ENCODE measurements around the gene TMPRSS2. TPM values are rescaled to one million over a fixed set of nuclear protein-coding genes. Genes with fewer than 3 reads are reported as not detected.

Gene TMPRSS2
- not detected in 2 replicates for total RNA-seq

DNA sequence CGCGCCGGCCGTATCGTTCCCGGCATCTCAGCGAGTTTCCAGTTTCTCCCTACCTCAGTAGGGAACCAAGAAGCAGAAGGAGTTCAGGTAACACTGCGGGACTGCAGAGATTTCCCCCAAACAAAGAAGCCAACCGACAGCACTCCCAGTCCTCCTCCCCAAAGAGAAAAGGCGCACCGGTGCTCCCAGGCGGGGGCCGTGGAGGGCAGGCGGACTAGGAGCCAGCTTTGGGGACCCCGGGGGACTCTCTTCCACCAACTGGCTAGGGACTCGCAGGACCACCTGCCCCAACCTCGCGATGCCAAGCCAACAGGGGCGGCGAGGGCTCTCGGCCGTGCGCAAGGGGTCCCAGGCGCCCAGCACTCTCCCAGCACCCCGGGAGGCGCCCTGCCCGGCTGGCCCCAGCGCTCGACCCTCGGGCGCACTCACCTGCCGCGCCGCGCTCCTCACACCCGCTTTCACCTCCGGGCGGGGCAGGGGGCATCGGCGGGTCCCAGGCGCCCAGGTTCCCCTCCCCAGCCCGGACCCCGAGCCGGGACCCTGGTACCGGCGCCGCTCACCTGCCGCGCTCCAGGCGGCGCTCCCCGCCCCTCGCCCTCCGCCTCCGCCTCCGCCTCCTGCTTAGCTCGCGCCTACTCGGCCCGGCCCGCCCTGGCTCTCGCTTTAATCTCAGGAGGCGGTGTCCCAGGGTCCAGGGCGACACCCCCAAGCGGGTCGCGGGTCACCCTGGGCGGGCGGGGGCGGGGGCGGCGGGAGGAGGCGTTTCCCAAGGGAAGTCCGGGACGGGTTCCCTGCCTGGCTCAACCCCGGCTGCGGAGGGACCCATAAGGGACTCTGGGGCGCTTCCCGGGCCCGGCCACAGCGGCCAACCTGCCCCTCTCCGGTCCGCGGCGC, at the start of gene TMPRSS2:
TMPRSS2 (minus strand) TSS at position 638 of the 894 bp plus-strand sequence. CDS start 10,025 bp downstream, outside the sequence.
- Mint-ChIP-seq H3K27me3 (ENCODE audit: low read depth) (peaks cover 55% of the 10 kb centered on the region), H3K36me3 (ENCODE audit: low read depth) (no peaks in the 10 kb centered on the region), H3K4me1 (ENCODE audit: low read depth) (no peaks in the 10 kb centered on the region), H3K9me3 (no peaks in the 10 kb centered on the region), H3K4me3 (ENCODE audit: low read depth) (no peak within 1 kb of the TSS), H3K27ac (no peak within 1 kb of the TSS)
- DNase-seq (ENCODE audit: low spot score): no peak
- intact Hi-C loops (cut with micrococcal nuclease): no loop called here

GRCh38 chr21:41555057-41555456, 47.1 kb upstream of the TMPRSS2 start:
- Mint-ChIP-seq H3K4me1 (ENCODE audit: low read depth) (no peaks in the 10 kb centered on the region), H3K27ac (no peak overlapping the region)

DNA sequence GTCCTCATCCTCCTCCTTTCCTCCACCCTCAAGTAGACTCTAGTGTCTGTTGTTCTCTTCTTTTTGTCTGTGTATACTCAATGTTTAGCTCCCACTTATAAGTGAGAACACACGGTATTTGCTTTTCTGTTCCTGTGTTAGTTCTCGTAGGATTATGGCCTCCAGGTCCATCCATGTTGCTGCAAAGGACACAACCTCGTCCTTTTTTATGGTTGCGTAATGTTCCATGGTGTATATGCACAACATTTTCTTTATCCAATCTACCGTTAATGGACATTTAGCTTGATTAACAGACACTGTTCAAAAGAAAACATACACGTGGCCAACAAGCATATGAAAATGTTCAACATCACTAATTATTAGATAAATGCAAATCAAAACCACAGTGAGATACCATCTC, 44.3 kb upstream of the TMPRSS2 start:
- intact Hi-C loops (cut with micrococcal nuclease): no loop called here
- H3K4me3 Mint-ChIP-seq (ENCODE audit: low read depth): no peak overlapping the region
- DNase-seq (ENCODE audit: low spot score): no peak
- H3K36me3 Mint-ChIP-seq (ENCODE audit: low read depth): no peaks in the 10 kb centered on the region
- peaks cover 8% of the 10 kb centered on the region for H3K27me3 Mint-ChIP-seq (ENCODE audit: low read depth)
- H3K4me1 Mint-ChIP-seq (ENCODE audit: low read depth): no peaks in the 10 kb centered on the region
- H3K9me3 Mint-ChIP-seq: no peaks in the 10 kb centered on the region
- no peak overlapping the region for H3K27ac Mint-ChIP-seq

More at GRCh38 chr21:41555057-41555456, 47.1 kb upstream of the TMPRSS2 start:
- Mint-ChIP-seq H3K4me3 (ENCODE audit: low read depth) (no peak overlapping the region), H3K27me3 (ENCODE audit: low read depth) (peaks cover 15% of the 10 kb centered on the region), H3K9me3 (no peaks in the 10 kb centered on the region), H3K36me3 (ENCODE audit: low read depth) (no peaks in the 10 kb centered on the region)
- intact Hi-C loops (cut with micrococcal nuclease): no loop called here
- DNase-seq (ENCODE audit: low spot score): no peak

GRCh38 chr21:41548781-41549180, 40.8 kb upstream of the TMPRSS2 start:
- intact Hi-C loops (cut with micrococcal nuclease): no loop called here
- H3K36me3 Mint-ChIP-seq (ENCODE audit: low read depth): no peaks in the 10 kb centered on the region
- H3K27me3 Mint-ChIP-seq (ENCODE audit: low read depth): peaks cover 20% of the 10 kb centered on the region
- DNase-seq (ENCODE audit: low spot score): no peak
- no peaks in the 10 kb centered on the region for H3K9me3 Mint-ChIP-seq
- no peak overlapping the region for H3K27ac Mint-ChIP-seq
- H3K4me3 Mint-ChIP-seq (ENCODE audit: low read depth): no peak overlapping the region
- H3K4me1 Mint-ChIP-seq (ENCODE audit: low read depth): no peaks in the 10 kb centered on the region

GRCh38 chr21:41547111-41547510, 39.2 kb upstream of the TMPRSS2 start:
- H3K36me3 Mint-ChIP-seq (ENCODE audit: low read depth): no peaks in the 10 kb centered on the region

GRCh38 chr21:41545500-41546359, 37.8 kb upstream of the TMPRSS2 start:
- no peaks in the 10 kb centered on the region for H3K9me3 Mint-ChIP-seq
- no peak overlapping the region for H3K27ac Mint-ChIP-seq
- no peaks in the 10 kb centered on the region for H3K4me1 Mint-ChIP-seq (ENCODE audit: low read depth)
- intact Hi-C loops (cut with micrococcal nuclease): no loop called here
- peaks cover 24% of the 10 kb centered on the region for H3K27me3 Mint-ChIP-seq (ENCODE audit: low read depth)
- no peak for DNase-seq (ENCODE audit: low spot score)
- H3K36me3 Mint-ChIP-seq (ENCODE audit: low read depth): no peaks in the 10 kb centered on the region
- no peak overlapping the region for H3K4me3 Mint-ChIP-seq (ENCODE audit: low read depth)

More at GRCh38 chr21:41547111-41547510, 39.2 kb upstream of the TMPRSS2 start:
- Mint-ChIP-seq H3K27ac (no peak overlapping the region), H3K9me3 (no peaks in the 10 kb centered on the region), H3K27me3 (ENCODE audit: low read depth) (peaks cover 24% of the 10 kb centered on the region), H3K4me3 (ENCODE audit: low read depth) (no peak overlapping the region), H3K4me1 (ENCODE audit: low read depth) (no peaks in the 10 kb centered on the region)
- intact Hi-C loops (cut with micrococcal nuclease): no loop called here
- no peak for DNase-seq (ENCODE audit: low spot score)

- no peak for DNase-seq (ENCODE audit: low spot score)
- no peak overlapping the region for H3K4me3 Mint-ChIP-seq (ENCODE audit: low read depth)
- no peaks in the 10 kb centered on the region for H3K4me1 Mint-ChIP-seq (ENCODE audit: low read depth)
- no peaks in the 10 kb centered on the region for H3K9me3 Mint-ChIP-seq
- H3K27ac Mint-ChIP-seq: no peak overlapping the region
- peaks cover 24% of the 10 kb centered on the region for H3K27me3 Mint-ChIP-seq (ENCODE audit: low read depth)
- intact Hi-C loops (cut with micrococcal nuclease): no loop called here
- no peaks in the 10 kb centered on the region for H3K36me3 Mint-ChIP-seq (ENCODE audit: low read depth)
Measured at GRCh38 chr21:41542727-41543126, 34.8 kb upstream of the TMPRSS2 start.

DNA sequence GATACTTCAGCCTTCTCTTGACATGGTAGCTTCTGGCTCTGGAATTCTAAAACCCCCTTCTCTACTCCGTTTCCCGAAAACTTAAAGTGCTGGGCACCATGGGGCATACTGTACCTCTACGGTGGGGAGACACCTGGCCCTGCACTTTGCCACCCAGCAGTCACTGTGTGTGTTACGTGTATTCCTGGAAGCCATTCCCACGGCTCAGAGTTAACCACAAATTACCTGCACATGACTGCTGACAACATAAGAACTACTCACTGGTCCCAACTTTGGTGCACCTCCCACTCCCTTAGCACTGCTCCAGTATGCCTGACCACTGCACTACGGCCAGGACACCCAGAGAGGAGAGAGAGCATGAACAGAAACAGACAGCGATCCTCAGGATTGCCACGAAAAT, 29.4 kb upstream of the TMPRSS2 start:
- intact Hi-C loops (cut with micrococcal nuclease): no loop called here
- H3K4me1 Mint-ChIP-seq (ENCODE audit: low read depth): no peaks in the 10 kb centered on the region
- H3K4me3 Mint-ChIP-seq (ENCODE audit: low read depth): no peak overlapping the region

DNA sequence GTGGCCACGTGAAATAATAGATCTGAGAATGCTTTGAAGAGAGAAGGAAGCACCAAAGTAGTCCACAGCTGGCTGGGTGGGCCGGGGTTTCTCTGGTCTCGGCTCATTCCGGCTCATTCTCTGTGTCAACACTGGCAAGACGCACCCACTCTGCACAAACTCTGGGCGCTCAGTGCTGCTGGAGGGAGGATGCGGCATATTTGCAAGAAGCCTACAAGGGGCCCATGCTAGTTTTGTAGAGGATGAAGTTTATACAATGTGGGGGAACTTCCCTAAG, 28.8 kb upstream of the TMPRSS2 start:
- intact Hi-C loops (cut with micrococcal nuclease): no loop called here
- Mint-ChIP-seq H3K4me3 (ENCODE audit: low read depth) (no peak overlapping the region), H3K9me3 (no peaks in the 10 kb centered on the region), H3K36me3 (ENCODE audit: low read depth) (no peaks in the 10 kb centered on the region), H3K27me3 (ENCODE audit: low read depth) (peaks cover 2% of the 10 kb centered on the region), H3K4me1 (ENCODE audit: low read depth) (no peaks in the 10 kb centered on the region), H3K27ac (no peak overlapping the region)
- no peak for DNase-seq (ENCODE audit: low spot score)

More for the DNA sequence above, 29.4 kb upstream of the TMPRSS2 start:
- H3K27me3 Mint-ChIP-seq (ENCODE audit: low read depth): peaks cover 2% of the 10 kb centered on the region
- H3K27ac Mint-ChIP-seq: no peak overlapping the region
- DNase-seq (ENCODE audit: low spot score): no peak
- H3K36me3 Mint-ChIP-seq (ENCODE audit: low read depth): no peaks in the 10 kb centered on the region
- H3K9me3 Mint-ChIP-seq: no peaks in the 10 kb centered on the region

GRCh38 chr21:41536076-41536826, 28.3 kb upstream of the TMPRSS2 start:
- Mint-ChIP-seq H3K27me3 (ENCODE audit: low read depth) (peaks cover 2% of the 10 kb centered on the region), H3K9me3 (no peaks in the 10 kb centered on the region), H3K4me3 (ENCODE audit: low read depth) (no peak overlapping the region), H3K27ac (no peak overlapping the region), H3K4me1 (ENCODE audit: low read depth) (no peaks in the 10 kb centered on the region), H3K36me3 (ENCODE audit: low read depth) (no peaks in the 10 kb centered on the region)
- intact Hi-C loops (cut with micrococcal nuclease): no loop called here
- no peak for DNase-seq (ENCODE audit: low spot score)

DNA sequence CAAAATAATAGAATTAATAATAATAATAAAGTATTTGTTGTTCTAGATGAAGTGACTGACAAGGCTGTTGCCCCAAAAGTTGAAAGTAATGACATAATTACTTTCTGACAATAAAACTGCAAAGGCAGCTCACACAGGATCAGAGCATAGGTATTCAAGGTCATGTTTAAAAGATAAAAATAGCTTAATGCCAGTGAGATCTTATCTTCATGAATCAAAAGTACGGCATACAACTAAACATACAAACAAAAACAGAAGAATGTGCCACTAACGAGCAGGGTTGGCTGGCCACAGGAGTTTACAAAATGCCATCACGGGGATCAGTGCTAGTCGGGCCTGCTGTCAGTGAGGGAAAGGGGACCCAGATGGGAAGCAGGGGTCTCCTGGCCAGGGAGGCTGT, 22.4 kb upstream of the TMPRSS2 start:
- no peaks in the 10 kb centered on the region for H3K4me1 Mint-ChIP-seq (ENCODE audit: low read depth)
- no peaks in the 10 kb centered on the region for H3K27me3 Mint-ChIP-seq (ENCODE audit: low read depth)
- no peak overlapping the region for H3K27ac Mint-ChIP-seq
- no peaks in the 10 kb centered on the region for H3K36me3 Mint-ChIP-seq (ENCODE audit: low read depth)
- H3K9me3 Mint-ChIP-seq: no peaks in the 10 kb centered on the region
- intact Hi-C loops (cut with micrococcal nuclease): no loop called here
- no peak overlapping the region for H3K4me3 Mint-ChIP-seq (ENCODE audit: low read depth)
- no peak for DNase-seq (ENCODE audit: low spot score)

- DNase-seq (ENCODE audit: low spot score): no peak
- Mint-ChIP-seq H3K27me3 (ENCODE audit: low read depth) (no peaks in the 10 kb centered on the region), H3K27ac (no peak overlapping the region), H3K4me1 (ENCODE audit: low read depth) (no peaks in the 10 kb centered on the region), H3K4me3 (ENCODE audit: low read depth) (no peak overlapping the region), H3K9me3 (no peaks in the 10 kb centered on the region), H3K36me3 (ENCODE audit: low read depth) (no peaks in the 10 kb centered on the region)
- intact Hi-C loops (cut with micrococcal nuclease): no loop called here
Measured at GRCh38 chr21:41529769-41530168, 21.8 kb upstream of the TMPRSS2 start.

Measured in activated T-helper 2 cell treated with anti-CD3 and anti-CD28 coated beads, Interferon-gamma antibody, Interleukin-2, Interleukin-4, amounts not matched to agents 10 μg/mL and 5 μg/mL and 100 μg/mL, durations not matched to agents 14 hours and 24 hours and 36 hours (primary cell).